GM19043 (cell line): ENCODE data around the gene TMEM200B.
"Not testable (repeated sequence)": the region's sequence is repeated elsewhere in the genome, so short reads cannot be mapped to it uniquely, and the experiment has no call there.

Experiments used
- ATAC-seq: cut with Tn5 transposase; IDR thresholded peaks from one replicate; pipeline ENCODE4 v1.9.1; 2021; ENCODE audit warnings: low read depth; ENCODE audit not compliant: unreplicated experiment

TMEM200B gene

DNA sequence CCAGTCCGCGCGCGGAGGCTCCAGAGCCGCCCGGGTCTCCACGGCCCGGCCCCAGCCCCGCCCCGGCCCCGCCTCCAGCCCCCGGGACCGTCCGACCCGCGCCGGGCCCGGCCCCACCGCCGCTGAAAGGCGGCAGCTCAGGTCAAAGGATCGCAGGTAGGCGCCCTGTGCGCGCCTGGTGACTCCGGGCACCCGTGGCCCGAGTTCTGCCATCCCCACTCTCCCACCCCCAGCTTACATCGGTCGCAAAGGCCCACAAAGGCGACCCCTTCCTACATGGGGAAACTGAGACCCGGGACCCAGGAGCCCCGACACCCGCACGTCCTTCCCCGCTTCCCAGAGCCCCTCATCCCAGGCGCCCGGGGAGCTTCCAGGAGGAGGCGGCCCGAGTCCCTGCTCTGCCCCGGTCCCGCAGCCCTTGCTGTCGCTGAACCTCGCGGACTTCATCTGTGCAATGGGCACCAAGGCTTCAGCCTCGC lies at the start of gene TMEM200B:
TSS of gene TMEM200B (minus strand) at position 17 of the 479 bp plus-strand sequence. CDS start 2,075 bp downstream, outside the sequence.
- no peak for ATAC-seq

DNA sequence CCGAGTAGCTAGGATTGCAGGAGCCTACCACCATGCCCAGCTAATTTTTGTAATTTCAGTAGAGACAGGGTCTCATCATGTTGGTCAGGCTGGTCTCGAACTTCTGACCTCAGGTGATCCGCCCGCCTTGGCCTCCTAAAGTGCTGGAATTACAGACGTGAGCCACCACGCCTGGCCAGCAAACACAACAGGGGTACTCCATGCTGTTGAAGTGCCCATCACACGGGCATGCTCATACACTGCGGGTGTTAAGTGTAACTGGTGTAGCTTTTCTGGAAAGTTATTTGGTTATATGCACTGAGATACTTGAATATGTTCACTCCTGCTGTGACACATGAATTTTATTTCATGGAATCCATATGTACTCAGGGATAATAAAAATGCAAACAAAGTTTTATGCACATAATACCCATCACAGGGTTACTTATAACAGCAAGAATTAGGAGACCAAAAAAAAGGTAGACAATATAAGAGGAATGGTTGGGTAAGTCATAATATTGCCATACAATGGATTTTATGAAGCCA lies 48.8 kb upstream of the TMEM200B start:
- ATAC-seq, result no peak

DNA sequence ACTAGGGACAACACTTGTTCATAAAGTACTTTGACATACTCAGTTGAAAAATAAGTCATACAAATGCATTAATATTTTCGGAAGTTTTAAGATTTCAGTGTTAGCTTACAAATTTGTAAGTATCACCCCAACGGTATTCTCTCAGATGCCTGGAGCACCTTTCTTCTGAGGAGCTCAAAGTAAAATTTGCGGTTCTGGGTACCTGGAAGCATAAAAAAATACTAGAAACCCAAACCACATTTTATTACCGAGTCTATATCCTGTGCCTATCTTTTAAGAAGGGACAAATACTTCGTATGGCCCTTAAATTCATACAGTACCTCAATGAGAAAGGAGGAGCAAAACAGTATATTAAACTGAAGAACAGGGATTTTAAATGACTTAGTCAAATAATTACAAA lies 47.8 kb upstream of the TMEM200B start:
- no peak for ATAC-seq

DNA sequence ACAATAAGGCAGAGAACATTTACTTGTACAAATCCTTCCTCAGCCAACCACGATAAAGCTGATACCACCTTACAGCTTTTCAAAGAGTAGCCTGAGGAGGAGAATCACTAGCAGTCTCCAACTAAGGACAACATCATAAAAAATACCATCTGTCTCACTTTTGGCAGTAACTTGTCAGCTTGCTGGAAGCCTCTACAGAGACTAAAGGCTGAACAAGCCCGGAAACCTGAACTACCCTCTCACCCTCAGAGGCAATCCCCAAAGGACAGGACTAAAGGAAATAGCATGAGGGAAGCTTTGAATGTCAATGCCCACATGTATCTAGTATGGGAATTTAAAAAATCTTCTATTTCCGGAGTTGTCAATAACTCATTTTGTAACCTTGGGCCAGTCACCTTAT lies 47.4 kb upstream of the TMEM200B start:
- no peak for ATAC-seq

DNA sequence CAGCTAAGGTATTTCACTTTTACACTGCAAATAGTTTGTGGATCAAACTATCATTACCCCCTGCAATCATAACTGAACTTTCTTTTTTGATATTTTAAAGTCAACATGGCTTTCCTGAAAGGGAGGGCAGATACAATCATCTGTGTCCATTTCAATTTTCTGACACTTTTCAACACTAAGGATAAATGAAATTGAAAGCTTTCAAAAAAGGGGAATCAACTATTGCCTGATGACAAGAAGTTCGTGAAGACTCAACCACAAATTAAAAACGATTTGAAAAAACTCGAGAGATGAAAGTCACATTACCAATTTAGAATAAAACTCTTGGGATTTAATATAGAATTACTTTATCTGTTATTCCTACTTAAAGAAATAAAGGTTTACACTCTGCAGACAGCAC lies 46.3 kb upstream of the TMEM200B start:
- ATAC-seq, result no peak

DNA sequence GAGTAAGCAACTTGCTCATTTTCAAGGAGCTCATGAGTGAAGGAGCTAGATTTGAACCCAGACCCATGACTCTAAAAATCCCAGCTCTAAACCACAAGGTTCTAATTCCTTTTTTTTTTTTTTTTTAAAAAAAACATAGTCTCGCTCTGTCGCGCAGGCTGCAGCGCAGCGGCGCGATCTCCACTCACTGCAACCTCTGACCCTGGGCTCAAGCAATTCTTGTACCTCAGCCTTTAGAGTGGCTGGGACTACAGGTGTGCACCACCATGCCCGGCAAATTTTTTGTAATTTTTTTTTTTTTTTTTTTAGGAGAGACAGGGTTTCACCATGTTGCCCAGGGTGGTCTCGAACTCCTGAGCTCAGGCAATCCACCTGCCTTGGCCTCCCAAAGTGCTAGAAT lies 44.2 kb upstream of the TMEM200B start:
- no peak for ATAC-seq

DNA sequence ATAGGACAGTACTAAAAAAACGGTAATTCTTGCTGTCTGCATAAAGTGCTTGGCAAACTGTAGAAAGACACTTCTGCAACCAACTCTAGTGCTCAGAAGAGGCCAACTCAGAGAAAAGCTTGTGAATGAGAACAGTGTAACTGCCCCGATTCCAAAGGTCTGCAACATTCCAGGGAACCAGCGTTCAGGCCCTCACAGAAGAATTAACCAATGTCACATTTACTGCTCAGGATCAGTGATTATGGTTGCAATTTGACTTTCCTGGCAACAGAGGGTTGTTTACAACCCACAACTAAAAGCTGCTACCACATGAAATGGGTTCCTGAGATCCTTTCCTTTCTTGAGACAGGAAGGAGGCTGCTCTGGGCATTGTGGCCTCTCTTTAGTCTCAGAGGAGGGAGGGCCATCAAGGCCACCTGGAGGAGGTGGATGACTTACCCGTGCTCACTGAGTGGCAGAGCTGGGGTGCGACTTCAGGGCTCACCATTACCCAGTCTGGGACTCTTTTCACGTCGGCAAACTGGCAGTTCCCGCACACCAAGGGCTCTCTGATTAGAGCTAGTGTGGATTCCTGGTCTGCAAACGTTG lies 42.7 kb upstream of the TMEM200B start:
- ATAC-seq, result no peak

DNA sequence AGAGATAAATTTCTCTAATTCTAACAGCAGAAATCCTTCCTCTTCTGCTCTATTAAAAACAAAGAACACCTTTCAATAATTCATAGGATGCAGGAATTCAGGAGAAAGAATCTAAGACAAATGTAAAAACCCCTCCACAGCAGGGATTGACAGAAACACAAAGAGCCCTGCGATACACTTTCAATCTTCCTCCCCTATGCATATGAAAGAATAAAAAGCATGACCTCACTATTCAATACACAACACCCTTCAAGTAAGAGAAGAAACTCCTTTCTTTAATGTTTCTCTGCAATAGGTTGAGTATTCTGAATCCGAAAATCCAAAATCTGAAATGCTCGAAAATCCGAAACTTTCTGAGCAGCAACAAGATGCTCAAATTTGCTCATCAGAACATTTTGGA lies 40.9 kb upstream of the TMEM200B start:
- no peak for ATAC-seq

DNA sequence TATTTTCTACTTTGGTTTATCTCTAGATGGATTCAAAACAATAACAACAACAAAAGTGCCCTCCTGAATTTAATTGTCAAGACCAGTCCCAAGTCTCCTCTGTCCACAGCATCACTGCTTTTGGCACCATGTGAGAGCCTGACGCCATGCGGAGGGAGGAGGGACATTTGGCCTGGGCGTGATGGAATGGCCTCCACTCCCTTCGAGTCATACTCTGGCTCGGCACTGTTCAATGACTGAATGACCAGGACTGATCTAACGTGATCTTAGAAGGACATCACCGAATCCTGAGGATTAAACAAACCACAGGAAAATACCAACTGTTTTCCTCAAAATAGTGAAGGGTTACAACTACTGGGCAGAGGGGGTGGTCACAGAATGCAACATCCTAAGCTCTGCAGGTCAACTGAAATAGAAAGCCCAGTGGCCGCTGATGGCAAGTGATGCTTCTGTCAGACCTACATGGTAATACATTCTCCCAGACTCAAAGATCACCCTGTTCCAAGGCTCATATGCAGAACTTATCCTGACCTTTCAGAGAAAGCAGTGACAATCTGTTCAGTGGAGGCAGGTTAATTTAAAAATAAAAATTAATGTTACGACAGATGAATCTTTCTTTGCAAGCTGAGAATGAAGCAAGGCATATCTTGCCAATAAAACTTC lies 38.9 kb upstream of the TMEM200B start:
- ATAC-seq, result no peak

DNA sequence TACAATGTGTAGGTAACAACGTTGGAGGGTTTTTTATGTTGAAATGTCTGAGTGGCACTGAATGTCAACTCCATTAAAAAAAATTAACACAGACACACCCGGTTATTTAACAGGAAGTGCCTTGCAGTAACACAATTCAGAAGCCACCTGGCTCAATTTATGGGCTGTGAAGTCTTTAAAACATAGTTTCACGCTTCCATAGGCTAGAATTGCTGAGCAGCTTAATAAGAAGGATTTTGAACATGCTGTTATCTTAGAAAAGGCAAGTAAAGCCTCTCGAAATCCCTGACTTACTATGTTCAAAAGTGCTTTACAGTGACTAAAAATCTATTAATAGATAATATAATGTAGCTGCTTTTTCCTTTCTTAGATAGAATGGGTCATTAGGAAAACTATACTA lies 38.3 kb upstream of the TMEM200B start:
- no peak for ATAC-seq

DNA sequence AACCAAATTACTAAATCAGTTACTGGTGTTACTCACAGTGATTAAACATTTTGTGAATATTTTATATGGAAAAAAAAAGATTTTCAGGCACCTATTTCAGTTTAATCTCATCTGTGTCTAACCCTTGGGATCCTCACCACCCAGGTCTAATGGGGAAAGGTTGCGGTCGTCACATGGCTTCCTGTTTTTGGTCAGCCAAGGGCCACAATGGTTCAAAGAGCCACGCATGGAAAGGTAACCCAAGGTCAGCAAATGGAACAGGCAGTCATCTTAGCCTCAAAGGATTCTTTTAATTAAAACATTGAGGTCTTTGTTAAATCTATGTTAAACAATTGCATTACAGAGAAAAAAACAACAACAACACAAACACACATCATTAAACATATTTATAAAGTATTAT lies 36.1 kb upstream of the TMEM200B start:
- ATAC-seq, result no peak

DNA sequence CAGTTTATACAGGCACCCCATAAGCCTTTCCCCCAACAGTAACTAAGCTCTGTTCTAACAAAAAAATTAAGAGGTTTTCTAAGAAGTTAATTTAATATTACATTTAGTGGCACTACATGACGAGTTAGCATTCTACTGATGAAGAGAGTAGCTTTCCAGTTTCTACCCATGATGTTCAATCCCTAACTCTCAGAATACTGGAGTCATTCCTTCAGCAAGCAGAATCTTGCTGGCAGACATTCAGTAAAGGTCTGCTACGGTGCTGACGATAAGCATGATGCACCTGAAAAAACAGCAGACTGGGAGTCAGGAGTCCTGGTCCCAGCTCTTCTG lies 33.5 kb upstream of the TMEM200B start:
- no peak for ATAC-seq

DNA sequence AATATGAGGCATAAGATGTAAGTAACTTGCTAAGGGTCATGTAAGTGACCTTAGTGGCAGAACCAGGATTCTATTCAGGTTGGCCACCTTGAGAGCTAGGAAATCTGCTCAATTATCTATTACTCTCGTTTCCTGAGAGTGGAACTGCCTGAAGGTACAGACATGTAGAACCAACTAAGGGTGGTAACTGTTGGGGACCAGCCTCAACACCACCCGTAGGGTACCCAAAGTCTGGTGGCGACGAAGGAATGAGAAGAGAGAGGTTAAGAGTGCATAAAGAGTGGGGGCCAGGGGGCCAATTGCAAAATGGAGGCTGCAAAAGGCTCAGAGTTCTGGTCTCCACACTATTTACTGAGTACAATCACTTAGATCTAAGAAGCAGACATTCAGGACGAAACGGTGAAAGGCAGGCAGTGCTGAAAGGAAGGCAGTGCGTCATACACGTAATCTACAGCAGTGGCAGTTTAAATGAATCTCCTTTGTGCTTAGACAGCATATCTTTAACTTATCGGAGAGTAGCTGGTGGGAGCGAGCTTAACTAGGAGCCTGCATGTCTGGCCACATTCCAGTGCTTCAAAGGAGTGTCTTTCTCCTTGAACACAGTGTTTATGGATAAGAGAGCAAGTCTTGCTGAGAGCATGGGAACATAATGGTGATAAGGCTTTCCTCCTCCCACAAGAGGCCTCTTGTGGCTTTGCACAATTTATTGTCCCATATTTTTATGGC lies 33.0 kb upstream of the TMEM200B start:
- ATAC-seq, result no peak

DNA sequence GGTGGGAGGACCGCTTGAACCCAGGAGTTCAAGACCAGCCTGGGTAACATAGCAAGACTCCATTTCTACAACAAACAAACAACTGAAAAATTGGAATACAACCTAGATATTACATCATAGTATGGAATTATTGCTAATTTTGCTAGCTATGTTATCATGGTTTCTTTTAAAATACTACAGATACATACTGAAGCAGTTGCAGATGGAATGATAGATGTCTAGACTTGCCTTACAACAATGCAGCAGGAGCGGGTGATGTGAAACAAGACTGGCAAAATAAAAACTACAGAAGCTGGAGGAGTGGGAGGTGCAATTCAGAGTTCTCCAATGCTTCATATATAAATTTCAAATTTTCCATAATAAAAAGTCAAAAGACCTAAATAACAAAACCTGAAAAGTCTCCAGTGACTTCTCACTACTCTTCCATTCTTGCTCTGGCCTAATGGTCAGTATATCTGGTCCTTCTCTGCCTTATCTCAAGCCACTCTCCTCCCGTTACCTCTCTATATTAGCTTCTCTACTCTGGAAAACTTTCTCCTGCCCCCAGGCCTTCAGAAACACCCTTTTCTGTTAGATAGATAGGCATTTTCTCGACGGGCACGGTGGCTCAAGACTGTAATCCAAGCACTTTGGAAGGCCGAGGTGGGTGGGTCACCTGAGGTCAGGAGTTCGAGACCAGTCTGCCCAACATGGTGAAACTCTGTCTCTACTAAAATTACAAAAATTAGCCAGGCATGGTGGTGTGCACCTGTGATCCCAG lies 28.5 kb upstream of the TMEM200B start:
- no peak for ATAC-seq

DNA sequence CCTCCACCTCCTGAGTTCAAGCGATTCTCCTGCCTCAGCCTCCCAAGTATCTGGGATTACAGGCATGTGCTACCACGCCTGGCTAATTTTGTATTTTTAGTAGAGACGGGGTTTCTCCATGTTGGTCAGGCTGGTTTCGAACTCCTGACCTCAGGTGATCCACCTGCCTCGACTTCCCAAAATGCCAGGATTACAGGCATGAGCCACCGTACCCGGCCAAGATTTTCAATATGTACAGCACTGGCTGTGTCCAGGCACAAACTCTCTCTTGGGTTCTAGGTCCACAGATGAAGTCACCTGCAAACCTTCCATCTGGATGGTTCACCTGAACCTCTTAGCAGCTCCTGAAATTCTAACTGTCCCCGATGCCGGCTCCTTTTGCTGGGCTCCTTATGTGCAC lies 26.6 kb upstream of the TMEM200B start:
- not testable (repeated sequence) for ATAC-seq

DNA sequence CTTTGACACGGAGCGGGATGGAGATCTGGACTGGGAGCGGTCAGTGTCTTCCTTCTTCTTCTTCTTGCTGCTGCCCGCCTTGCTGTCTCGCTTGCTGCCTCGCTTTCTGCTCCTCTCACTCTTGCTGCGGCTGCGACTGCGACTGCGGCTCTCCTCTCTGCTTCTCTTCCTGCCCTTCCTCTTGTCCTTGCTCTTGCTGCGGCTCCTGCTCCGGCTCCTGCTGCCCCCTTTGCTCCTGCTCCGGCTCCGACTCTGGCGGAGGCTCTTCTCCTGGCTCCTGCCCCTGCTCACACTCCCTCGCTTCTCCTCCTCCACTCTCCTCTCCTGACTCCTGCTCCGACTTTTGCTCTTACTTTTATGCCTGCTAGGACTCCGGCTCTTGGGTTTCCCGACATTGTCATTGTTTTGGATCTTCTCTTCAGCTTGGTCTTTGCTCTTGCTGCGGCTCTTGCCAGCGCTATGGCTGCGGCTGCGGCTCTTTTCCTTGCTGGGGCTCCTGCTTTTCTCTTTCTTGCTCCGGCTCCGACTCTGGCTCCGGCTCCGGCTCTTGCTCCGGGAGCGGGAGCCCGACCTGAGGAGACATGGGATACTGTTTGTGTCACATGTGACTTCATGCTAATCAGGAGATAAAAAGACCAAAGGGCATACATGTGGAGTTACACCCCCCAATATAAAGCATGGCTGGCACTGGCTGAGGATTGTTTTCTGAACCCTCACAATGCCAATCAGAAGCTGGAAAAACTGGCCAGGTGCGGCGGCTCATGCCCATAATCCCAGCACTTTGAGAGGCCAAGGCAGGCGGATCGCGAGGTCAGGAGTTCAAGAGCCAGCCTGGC lies 25.2 kb upstream of the TMEM200B start:
- ATAC-seq, result no peak

DNA sequence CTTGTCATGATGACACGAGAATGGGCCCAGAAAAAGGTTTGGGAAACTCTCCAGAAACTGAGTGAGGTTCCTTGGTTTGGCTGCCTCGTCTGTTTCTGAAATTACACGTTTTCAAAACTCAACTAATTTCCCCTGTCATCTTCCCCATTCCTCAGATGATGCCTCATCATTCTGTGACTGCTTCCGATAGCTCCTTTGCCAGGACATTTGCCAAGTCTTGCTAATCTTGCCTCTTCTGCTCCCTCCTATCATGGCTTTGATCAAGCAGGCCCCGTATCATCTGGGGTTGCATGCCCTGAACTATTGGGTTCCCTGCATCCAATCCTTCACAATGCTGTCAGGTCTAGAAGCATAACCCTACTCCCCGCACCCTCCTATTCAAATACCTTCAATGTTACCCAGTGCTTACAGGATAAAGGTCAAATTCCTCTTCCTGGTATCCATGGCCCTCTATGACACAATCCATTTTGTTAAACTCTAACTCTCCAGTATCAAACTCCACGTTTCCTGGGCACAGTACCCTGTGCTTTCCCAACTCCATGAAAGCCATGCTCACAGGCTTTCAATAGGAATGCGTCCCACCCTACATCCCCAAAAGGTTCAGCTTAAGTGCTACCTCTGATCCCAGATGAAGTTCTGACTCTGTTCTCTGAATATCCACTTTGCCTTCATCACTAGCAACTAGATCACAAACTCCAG lies 22.2 kb upstream of the TMEM200B start:
- ATAC-seq, result no peak

DNA sequence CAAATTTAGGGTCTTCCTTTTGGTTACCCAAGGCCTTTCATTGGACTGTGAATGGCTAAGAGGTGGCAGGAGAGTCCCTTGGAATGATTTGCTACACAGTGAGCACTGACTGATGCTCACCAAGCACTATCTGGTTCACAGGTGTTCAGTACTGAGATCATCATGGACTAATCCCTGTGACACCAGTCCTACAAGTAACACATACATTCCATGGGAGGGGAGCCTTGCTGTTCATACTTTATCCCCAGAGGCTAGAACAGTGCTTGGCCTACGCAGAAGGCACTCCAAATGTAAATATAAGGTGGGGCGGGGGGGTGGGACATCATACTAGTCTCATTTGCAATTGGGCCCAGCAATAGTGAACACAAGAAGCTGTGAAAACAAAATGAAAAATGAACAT lies 20.5 kb upstream of the TMEM200B start:
- ATAC-seq, result no peak

DNA sequence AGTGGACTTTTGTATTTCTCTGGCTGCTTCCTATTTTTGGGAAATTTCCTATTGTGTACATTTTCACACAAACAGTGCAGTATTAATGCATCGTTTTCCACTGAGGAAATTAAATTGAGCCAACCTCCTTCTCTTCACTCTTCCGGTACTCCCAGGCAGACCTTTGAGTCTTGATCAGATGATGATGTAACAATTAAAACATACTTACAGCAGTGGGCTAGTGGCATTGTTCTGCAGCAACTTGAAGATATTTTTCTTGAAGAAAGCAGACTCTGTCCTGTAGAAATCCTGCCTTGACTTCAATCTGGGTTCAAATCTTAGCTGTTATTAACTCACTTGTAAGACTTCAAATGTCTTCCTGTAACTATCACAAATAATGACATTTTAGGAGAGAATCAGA lies 19.0 kb upstream of the TMEM200B start:
- no peak for ATAC-seq
